Caco-2 (cell line): ENCODE results near the gene SDF2L1. TPM values are rescaled to one million over a fixed set of nuclear protein-coding genes. Genes with fewer than 3 reads are reported as not detected.

ENCODE experiments used
- BruUV-seq: library from RNA; stranded (reverse); fragments of 400-500 nt; replicated peaks from 2 replicates; lab custom pipeline; 2021; lab: Mats Ljungman, UMichigan
- CTCF ChIA-PET: fragments of 300-600 bp; sonication (Branson Sonifier 250); formaldehyde crosslinking; loops from one replicate; lab custom pipeline; 2022; ENCODE audit warnings: antibody characterized with exemption; lab: Charles Lee
- POLR2A ChIA-PET: fragments of 300-600 bp; sonication (Branson Sonifier 250); formaldehyde crosslinking; loops from one replicate; lab custom pipeline; 2022; ENCODE audit warnings: antibody characterized with exemption; lab: Charles Lee
- DNase-seq, 2 experiments: peaks; one replicate each; pipeline versions ENCODE4 v3.0.0 to v3.0.0-alpha.2; 2020 to 2022
- H3K27me3 ChIP-seq: replicated peaks from 2 replicates; pipeline ENCODE4 v1.6.0; 2011; ENCODE audit warnings: low read length; ENCODE audit not compliant: control insufficient read depth, insufficient read depth
- H3K36me3 ChIP-seq: 2 replicates; pipeline ENCODE4 v1.5.1; 2011; ENCODE audit warnings: low read length; ENCODE audit not compliant: control insufficient read depth, insufficient read depth
- H3K4me1 ChIP-seq: fragments of 250-450 bp; sonication (Bioruptor Pico); 2 replicates; pipeline ENCODE4 v1.5.1; 2020; ENCODE audit warnings: mild to moderate bottlenecking
- H3K4me3 ChIP-seq: 2 replicates; pipeline ENCODE4 v1.5.1; 2011; ENCODE audit warnings: low read depth, mild to moderate bottlenecking, control low read depth, low read length
- H3K9me3 ChIP-seq: fragments of 250-450 bp; sonication (Bioruptor Pico); 2 replicates; pipeline ENCODE4 v1.5.1; 2020; ENCODE audit warnings: mild to moderate bottlenecking, moderate library complexity
- H3K27ac Mint-ChIP-seq: one replicate; pipeline ENCODE4 v1.8.0; 2022; ENCODE audit warnings: mixed read lengths; ENCODE audit not compliant: unreplicated experiment
- H3K27me3 Mint-ChIP-seq: one replicate; pipeline ENCODE4 v1.8.0; 2022; ENCODE audit warnings: mixed read lengths; ENCODE audit not compliant: insufficient read depth, unreplicated experiment
- H3K36me3 Mint-ChIP-seq: one replicate; pipeline ENCODE4 v1.8.0; 2022; ENCODE audit warnings: mild to moderate bottlenecking, mixed read lengths; ENCODE audit not compliant: insufficient read depth, unreplicated experiment
- H3K4me1 Mint-ChIP-seq: one replicate; pipeline ENCODE4 v1.8.0; 2022; ENCODE audit warnings: low read depth, mixed read lengths; ENCODE audit not compliant: unreplicated experiment
- H3K4me3 Mint-ChIP-seq: one replicate; pipeline ENCODE4 v1.8.0; 2022; ENCODE audit warnings: mild to moderate bottlenecking, moderate library complexity, mixed read lengths; ENCODE audit not compliant: unreplicated experiment
- H3K9me3 Mint-ChIP-seq: one replicate; pipeline ENCODE4 v1.8.0; 2022; ENCODE audit warnings: mixed read lengths; ENCODE audit not compliant: unreplicated experiment
- CTCF ChIP-seq, 2 experiments: fragments of 200-600 bp in 1 of 2; IDR thresholded peaks; 1 replicate in 1 of 2; 2 replicates in 1 of 2; pipeline versions ENCODE4 v1.5.1 to v1.8.0; 2011 to 2022; ENCODE audit warnings: antibody characterized with exemption in 1 of 2, control low read depth in 1 of 2, inconsistent platforms in 1 of 2, low read depth in 1 of 2, low read length in 1 of 2, mild to moderate bottlenecking in 1 of 2, moderate library complexity in 1 of 2; ENCODE audit not compliant: insufficient read depth in 1 of 2, severe bottlenecking in 1 of 2, unreplicated experiment in 1 of 2
- intact Hi-C: fragments of 100-400 bp; cut with micrococcal nuclease; formaldehyde crosslinking; loops from one replicate; pipeline ENCODE4 v1.10.0; 2022; ENCODE audit not compliant: unreplicated experiment
- total RNA-seq: library from RNA; stranded (reverse); gene quantifications from 2 replicates; pipeline ENCODE4 v1.2.3, GENCODE V29; 2022

SDF2L1 gene
- total RNA-seq, 1 experiment from 2014 or later: 48.5 TPM

- Mint-ChIP-seq H3K27me3 (no peaks in the 10 kb centered on the region), H3K36me3 (peaks cover 45% of the 10 kb centered on the region), H3K9me3 (no peaks in the 10 kb centered on the region), H3K4me1 (no peaks in the 10 kb centered on the region), H3K4me3 (no peak overlapping the region), H3K27ac (no peak overlapping the region)
- TF ChIP-seq CTCF (IDR thresholded peaks at IDR 0.05; ENCODE audit: insufficient read depth in 1 of 2, low read depth in 1 of 2, low read length in 1 of 2, severe bottlenecking in 1 of 2, unreplicated experiment in 1 of 2): no peak
- H3K4me1 ChIP-seq: no peaks in the 10 kb centered on the region
- POLR2A ChIA-PET: no interaction called here
- no peak overlapping the region for H3K4me3 ChIP-seq
- no peaks in the 10 kb centered on the region for H3K9me3 ChIP-seq
- intact Hi-C loops: no loop called here
- no TSS peak for BruUV-seq
- DNase-seq: no peak
- no peaks in the 10 kb centered on the region for H3K27me3 ChIP-seq
- no peaks in the 10 kb centered on the region for H3K36me3 ChIP-seq
- CTCF ChIA-PET: no interaction called here
Observed at GRCh38 chr22:21680830-21681565, 38.9 kb downstream of the SDF2L1 start.

- no peak overlapping the region for H3K4me3 Mint-ChIP-seq
- no peak for DNase-seq
- Histone ChIP-seq H3K4me1 (no peaks in the 10 kb centered on the region), H3K9me3 (no peaks in the 10 kb centered on the region), H3K27me3 (no peaks in the 10 kb centered on the region), H3K4me3 (no peak overlapping the region), H3K36me3 (no peaks in the 10 kb centered on the region)
- no peak overlapping the region for H3K27ac Mint-ChIP-seq
- ChIA-PET CTCF (no interaction called here), POLR2A (no interaction called here)
- H3K4me1 Mint-ChIP-seq: no peaks in the 10 kb centered on the region
- intact Hi-C loops: no loop called here
- H3K36me3 Mint-ChIP-seq: peaks cover 42% of the 10 kb centered on the region
- H3K27me3 Mint-ChIP-seq: no peaks in the 10 kb centered on the region
- BruUV-seq: no TSS peak
- TF ChIP-seq CTCF (IDR thresholded peaks at IDR 0.05; ENCODE audit: insufficient read depth in 1 of 2, low read depth in 1 of 2, low read length in 1 of 2, severe bottlenecking in 1 of 2, unreplicated experiment in 1 of 2): no peak
- no peaks in the 10 kb centered on the region for H3K9me3 Mint-ChIP-seq
Observed at GRCh38 chr22:21681566-21682370, 39.7 kb downstream of the SDF2L1 start.

- H3K36me3 Mint-ChIP-seq: peaks cover 41% of the 10 kb centered on the region
- no peak overlapping the region for H3K4me3 Mint-ChIP-seq
- no peaks in the 10 kb centered on the region for H3K9me3 Mint-ChIP-seq
- no TSS peak for BruUV-seq
- intact Hi-C loops: no loop called here
- ChIA-PET CTCF (no interaction called here), POLR2A (no interaction called here)
- DNase-seq: no peak
- Histone ChIP-seq H3K4me3 (no peak overlapping the region), H3K9me3 (no peaks in the 10 kb centered on the region), H3K4me1 (no peaks in the 10 kb centered on the region), H3K27me3 (no peaks in the 10 kb centered on the region), H3K36me3 (no peaks in the 10 kb centered on the region)
- H3K4me1 Mint-ChIP-seq: no peaks in the 10 kb centered on the region
- TF ChIP-seq CTCF (IDR thresholded peaks at IDR 0.05; ENCODE audit: insufficient read depth in 1 of 2, low read depth in 1 of 2, low read length in 1 of 2, severe bottlenecking in 1 of 2, unreplicated experiment in 1 of 2): no peak
- H3K27me3 Mint-ChIP-seq: no peaks in the 10 kb centered on the region
- no peak overlapping the region for H3K27ac Mint-ChIP-seq
Observed at GRCh38 chr22:21682385-21683175, 40.5 kb downstream of the SDF2L1 start.
